22Rv1 (cell line): ENCODE results near the gene CDT1.
A peak's percentile ranks its signal among the peaks of the same experiment; 100 is the strongest.

Source experiments
- H3K27ac ChIP-seq: fragments of 450-650 bp; 2 replicates; pipeline ENCODE4 v1.5.1; 2017
- ZFX ChIP-seq: fragments of 450-650 bp; IDR thresholded peaks from 2 replicates; pipeline ENCODE4 v1.6.1; 2017; ENCODE audit warnings: antibody characterized with exemption, borderline replicate concordance
- TF ChIP-seq, protein P1 (sequence below): fragments of 450-650 bp; IDR thresholded peaks from 2 replicates; pipeline ENCODE4 v1.5.1; 2017; ENCODE audit warnings: mild to moderate bottlenecking

The CDT1 gene

DNA sequence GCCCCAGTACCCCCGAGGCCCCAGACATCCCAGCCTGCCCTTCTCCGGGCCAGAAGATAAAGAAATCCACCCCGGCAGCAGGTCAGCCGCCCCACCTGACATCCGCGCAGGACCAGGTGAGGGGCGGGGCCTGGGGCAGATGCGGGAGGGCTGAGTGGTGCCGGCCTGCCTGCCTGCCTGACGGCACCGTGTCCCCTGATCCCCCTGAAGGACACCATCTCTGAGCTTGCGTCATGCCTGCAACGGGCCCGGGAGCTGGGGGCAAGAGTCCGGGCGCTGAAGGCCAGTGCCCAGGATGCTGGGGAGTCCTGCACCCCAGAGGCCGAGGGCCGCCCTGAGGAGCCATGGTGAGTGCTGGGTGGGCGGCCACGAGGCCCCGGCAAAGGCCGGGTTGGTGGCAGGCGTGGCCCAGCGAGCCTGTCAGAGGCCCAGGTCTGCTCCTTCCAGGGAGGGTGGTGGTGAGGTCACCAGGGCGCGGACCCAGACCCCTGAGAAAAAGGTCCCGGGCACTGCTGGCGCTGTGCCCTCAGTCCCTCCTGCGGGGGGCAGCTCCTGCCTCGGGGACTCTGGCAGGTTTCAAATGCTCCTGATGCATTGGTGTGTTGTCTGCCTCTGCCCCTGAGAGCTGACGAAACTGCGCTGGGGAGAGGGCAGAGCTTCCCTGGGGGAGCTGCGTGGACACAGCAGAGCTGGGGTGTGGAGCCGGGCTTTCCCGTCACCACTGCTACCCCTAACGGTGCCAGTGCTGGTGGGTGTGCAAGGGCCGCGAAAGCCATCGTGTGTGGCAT lies 1.2 kb downstream of the CDT1 start:
- H3K27ac ChIP-seq: peak overlapping the region; percentile 97

DNA sequence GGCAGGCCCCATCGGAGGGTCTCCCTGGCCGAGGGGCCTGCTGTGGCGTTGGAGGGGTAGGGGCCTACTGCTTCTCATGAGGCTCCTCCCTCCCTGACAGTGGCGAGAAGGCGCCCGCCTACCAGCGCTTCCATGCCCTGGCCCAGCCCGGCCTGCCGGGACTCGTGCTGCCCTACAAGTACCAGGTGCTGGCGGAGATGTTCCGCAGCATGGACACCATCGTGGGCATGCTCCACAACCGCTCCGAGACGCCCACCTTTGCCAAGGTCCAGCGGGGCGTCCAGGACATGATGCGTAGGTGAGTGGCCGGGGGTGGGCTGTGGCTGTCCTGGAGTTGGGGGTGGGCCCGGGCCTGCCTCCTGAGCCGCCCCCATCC lies 1.7 kb downstream of the CDT1 start:
- no peak for TF ChIP-seq ZFX
- TF ChIP-seq, protein P1, sequence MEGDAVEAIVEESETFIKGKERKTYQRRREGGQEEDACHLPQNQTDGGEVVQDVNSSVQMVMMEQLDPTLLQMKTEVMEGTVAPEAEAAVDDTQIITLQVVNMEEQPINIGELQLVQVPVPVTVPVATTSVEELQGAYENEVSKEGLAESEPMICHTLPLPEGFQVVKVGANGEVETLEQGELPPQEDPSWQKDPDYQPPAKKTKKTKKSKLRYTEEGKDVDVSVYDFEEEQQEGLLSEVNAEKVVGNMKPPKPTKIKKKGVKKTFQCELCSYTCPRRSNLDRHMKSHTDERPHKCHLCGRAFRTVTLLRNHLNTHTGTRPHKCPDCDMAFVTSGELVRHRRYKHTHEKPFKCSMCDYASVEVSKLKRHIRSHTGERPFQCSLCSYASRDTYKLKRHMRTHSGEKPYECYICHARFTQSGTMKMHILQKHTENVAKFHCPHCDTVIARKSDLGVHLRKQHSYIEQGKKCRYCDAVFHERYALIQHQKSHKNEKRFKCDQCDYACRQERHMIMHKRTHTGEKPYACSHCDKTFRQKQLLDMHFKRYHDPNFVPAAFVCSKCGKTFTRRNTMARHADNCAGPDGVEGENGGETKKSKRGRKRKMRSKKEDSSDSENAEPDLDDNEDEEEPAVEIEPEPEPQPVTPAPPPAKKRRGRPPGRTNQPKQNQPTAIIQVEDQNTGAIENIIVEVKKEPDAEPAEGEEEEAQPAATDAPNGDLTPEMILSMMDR: no peak

More for the DNA sequence above, 1.2 kb downstream of the CDT1 start:
- TF ChIP-seq, protein P1: no peak
- TF ChIP-seq ZFX: no peak

DNA sequence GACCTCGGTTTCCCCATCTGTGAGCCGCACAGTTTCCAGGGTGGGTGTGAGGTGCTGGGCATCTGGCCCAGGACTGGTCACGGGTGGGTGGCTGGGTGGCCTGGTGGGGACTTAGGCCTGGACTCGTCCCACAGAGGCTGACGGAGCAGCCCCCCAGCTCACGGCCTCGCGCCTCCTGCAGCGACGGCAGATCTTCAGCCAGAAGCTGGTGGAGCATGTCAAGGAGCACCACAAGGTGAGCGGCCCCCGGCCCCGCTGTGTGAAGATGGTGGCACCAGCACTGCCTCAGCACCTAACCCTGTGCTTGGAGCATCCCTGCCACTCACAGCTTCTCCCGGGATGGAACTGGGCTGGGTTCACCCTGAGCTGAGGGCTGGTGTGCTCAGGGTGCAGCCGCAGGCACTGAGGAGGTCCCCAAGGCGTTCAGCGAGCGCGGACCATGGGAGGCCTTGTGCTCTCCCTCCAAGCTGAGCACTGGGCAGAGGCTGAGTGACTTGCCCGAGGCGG lies 2.4 kb downstream of the CDT1 start:
- H3K27ac ChIP-seq: peak overlapping the region; percentile 97

More for the DNA sequence above, 1.7 kb downstream of the CDT1 start:
- H3K27ac ChIP-seq: peak overlapping the region; percentile 97

DNA sequence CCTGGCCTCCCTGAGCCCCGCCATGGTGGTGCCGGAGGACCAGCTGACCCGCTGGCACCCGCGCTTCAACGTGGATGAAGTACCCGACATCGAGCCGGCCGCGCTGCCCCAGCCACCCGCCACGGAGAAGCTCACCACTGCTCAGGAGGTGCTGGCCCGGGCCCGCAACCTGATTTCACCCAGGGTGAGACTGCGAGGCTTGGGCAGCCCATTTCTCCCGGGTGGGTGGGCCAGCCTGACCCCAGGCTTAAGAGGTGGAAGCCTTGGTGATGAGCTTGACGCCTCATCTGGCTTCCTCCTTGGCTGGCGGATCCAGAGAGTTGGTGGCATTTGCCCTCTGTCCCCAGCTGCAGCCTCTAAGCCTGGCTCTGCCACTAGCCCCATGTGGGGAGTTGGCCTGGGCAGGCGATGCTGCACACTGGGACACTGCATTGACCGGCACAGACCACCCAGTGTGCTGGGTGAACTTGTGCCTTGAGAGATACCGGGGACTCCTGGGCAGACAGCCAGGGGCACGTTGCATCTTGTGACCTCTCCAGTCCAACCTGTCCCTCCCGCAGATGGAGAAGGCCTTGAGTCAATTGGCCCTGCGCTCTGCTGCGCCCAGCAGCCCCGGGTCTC lies 3.0 kb downstream of the CDT1 start:
- H3K27ac ChIP-seq: peak overlapping the region; percentile 97
- no peak for TF ChIP-seq ZFX
- TF ChIP-seq, protein P1: no peak

More for the DNA sequence above, 2.4 kb downstream of the CDT1 start:
- TF ChIP-seq, protein P1: no peak
- no peak for TF ChIP-seq ZFX

DNA sequence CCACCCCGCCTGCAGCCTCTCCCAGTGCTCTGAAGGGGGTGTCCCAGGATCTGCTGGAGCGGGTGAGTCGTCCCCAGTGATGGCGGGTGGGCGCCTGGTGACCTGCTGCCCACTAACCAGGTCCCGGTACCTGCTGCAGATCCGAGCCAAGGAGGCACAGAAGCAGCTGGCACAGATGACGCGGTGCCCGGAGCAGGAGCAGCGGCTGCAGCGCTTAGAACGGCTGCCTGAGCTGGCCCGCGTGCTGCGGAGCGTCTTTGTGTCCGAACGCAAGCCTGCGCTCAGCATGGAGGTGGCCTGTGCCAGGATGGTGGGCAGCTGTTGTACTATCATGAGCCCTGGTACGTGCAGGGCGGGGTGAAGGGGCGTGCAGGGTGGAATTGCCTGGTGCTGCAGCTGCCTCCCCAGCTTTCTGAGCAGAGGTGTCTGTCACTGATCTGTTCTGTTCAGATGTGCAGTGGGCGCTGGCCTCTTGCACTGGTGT lies 3.6 kb downstream of the CDT1 start:
- TF ChIP-seq, protein P1: no peak
- no peak for TF ChIP-seq ZFX
- peak overlapping the region; percentile 97 for H3K27ac ChIP-seq

DNA sequence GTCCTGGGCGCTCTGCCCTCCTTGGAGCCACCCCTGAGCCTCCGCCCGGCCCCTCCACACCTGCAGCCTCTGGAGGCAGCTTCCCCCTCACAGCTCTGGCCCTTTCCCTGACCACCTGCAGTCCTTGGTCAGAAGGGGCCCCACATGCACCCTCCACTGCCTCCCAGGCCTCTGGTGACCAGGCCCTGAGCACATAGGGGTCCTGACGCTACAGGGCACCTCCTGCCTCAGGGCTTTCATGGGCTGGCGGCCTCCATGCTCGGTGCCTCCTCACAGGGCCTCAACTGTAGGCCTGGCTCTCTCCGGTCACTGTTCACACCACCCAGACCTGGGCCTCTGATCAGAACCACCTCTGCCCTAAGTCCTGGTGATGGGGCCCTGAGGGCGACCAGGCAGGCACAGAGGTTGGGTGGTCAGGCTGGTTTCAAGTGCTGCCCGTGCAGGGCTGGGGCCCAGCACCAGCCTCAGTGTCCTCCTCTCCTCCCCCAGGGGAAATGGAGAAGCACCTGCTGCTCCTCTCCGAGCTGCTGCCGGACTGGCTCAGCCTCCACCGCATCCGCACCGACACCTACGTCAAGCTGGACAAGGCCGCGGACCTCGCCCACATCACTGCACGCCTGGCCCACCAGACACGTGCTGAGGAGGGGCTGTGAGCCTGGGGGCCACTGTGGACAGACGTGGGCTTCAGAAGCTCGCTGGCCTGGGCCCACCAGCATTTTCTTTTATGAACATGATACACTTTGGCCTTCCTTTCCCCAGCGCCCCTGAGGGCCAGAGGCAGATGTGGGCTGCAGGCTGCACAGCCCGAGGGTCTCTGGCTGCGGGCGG lies 4.3 kb downstream of the CDT1 start:
- TF ChIP-seq ZFX: no peak
- TF ChIP-seq, protein P1: no peak
- H3K27ac ChIP-seq: peak overlapping the region; percentile 97
